IMR-90 (cell line): Measurements from ENCODE around the gene CSF1. TPM values are rescaled to one million over a fixed set of nuclear protein-coding genes. Genes with fewer than 3 reads are reported as not detected.

Experiments
- ATAC-seq: fragments of 200-7000 bp; cut with Tn5 transposase; 2 replicates; pipeline ENCODE4 v1.9.1; 2020; ENCODE audit warnings: low read depth, mild to moderate bottlenecking, moderate library complexity
- BruUV-seq: library from RNA; stranded (reverse); fragments of 400-500 nt; replicated peaks from 2 replicates; lab custom pipeline; 2021; lab: Mats Ljungman, UMichigan
- CTCF ChIA-PET: fragments of 300-600 bp; formaldehyde crosslinking; extraction: SDS; loops from one replicate; lab custom pipeline; 2021; ENCODE audit warnings: antibody characterized with exemption; lab: Yijun Ruan, JAX
- POLR2A ChIA-PET: fragments of 300-600 bp; sonication (Branson Sonifier 250); formaldehyde crosslinking; loops from one replicate; lab custom pipeline; 2022; ENCODE audit warnings: antibody characterized with exemption; ENCODE audit not compliant: unreplicated experiment; lab: Charles Lee
- DNase-seq: peaks from one replicate; pipeline ENCODE4 v3.0.0; 2013
- H2AFZ ChIP-seq: replicated peaks from 2 replicates; pipeline ENCODE3; 2013; ENCODE audit warnings: low read length, mild to moderate bottlenecking; ENCODE audit not compliant: poor library complexity
- H2AK5ac ChIP-seq: 2 replicates; pipeline ENCODE4 v1.6.1; 2013; ENCODE audit warnings: low read depth, low read length, inconsistent platforms
- H2AK9ac ChIP-seq: replicated peaks from 2 replicates; pipeline ENCODE3; 2013; ENCODE audit warnings: mild to moderate bottlenecking, low read depth, low read length, moderate library complexity; ENCODE audit not compliant: poor library complexity
- H2BK120ac ChIP-seq: 2 replicates; pipeline ENCODE4 v1.6.1; 2013; ENCODE audit warnings: low read depth, low read length, inconsistent platforms
- H2BK15ac ChIP-seq: 3 replicates; pipeline ENCODE4 v1.6.1; 2013; ENCODE audit warnings: low read depth, low read length, inconsistent platforms
- H2BK20ac ChIP-seq: 2 replicates; pipeline ENCODE4 v1.6.1; 2013; ENCODE audit warnings: low read depth, mild to moderate bottlenecking, inconsistent platforms, low read length, moderate library complexity
- H2BK5ac ChIP-seq: 2 replicates; pipeline ENCODE4 v1.6.1; 2013; ENCODE audit warnings: mild to moderate bottlenecking, low read depth, low read length, inconsistent platforms; ENCODE audit not compliant: poor library complexity, severe bottlenecking
- H3K14ac ChIP-seq: replicated peaks from 2 replicates; pipeline ENCODE4 v1.6.1; 2013; ENCODE audit warnings: low read depth, low read length, inconsistent platforms
- H3K18ac ChIP-seq: 2 replicates; pipeline ENCODE4 v1.6.1; 2013; ENCODE audit warnings: low read depth, low read length, control low read depth
- H3K23ac ChIP-seq: 2 replicates; pipeline ENCODE4 v1.6.1; 2013; ENCODE audit warnings: low read depth, low read length, inconsistent platforms
- H3K27ac ChIP-seq: 2 replicates; pipeline ENCODE4 v1.5.1; 2013; ENCODE audit warnings: mild to moderate bottlenecking, control low read depth, low read length; ENCODE audit not compliant: insufficient read depth
- H3K27me3 ChIP-seq: 2 replicates; pipeline ENCODE4 v1.6.1; 2013; ENCODE audit warnings: low read length; ENCODE audit not compliant: control insufficient read depth, insufficient read depth
- H3K36me3 ChIP-seq: 2 replicates; pipeline ENCODE4 v1.6.1; 2013; ENCODE audit warnings: low read length, mixed read lengths; ENCODE audit not compliant: control insufficient read depth, insufficient read depth
- H3K4ac ChIP-seq: 2 replicates; pipeline ENCODE4 v1.6.1; 2013; ENCODE audit warnings: low read depth, low read length, inconsistent platforms
- H3K4me1 ChIP-seq: 2 replicates; pipeline ENCODE4 v1.6.1; 2013; ENCODE audit warnings: low read length, mixed read lengths; ENCODE audit not compliant: control insufficient read depth, insufficient read depth
- H3K4me2 ChIP-seq: 2 replicates; pipeline ENCODE4 v1.6.1; 2013; ENCODE audit warnings: low read depth, mild to moderate bottlenecking, control low read depth, low read length, moderate library complexity
- H3K4me3 ChIP-seq: 2 replicates; pipeline ENCODE4 v1.5.1; 2013; ENCODE audit warnings: low read depth, mild to moderate bottlenecking, control low read depth, low read length, moderate library complexity; ENCODE audit not compliant: insufficient read depth
- H3K56ac ChIP-seq: 2 replicates; pipeline ENCODE4 v1.6.1; 2013; ENCODE audit warnings: low read length, inconsistent platforms; ENCODE audit not compliant: insufficient read depth; ENCODE audit errors: extremely low read depth
- H3K79me1 ChIP-seq, 2 experiments: 2 replicates each; pipeline ENCODE4 v1.6.1; 2013; ENCODE audit warnings: low read length in 2 of 2, inconsistent platforms in 1 of 2, low read depth in 1 of 2
- H3K9ac ChIP-seq: 2 replicates; pipeline ENCODE4 v1.6.1; 2013; ENCODE audit warnings: low read depth, low read length, control low read depth
- H3K9me1 ChIP-seq: 2 replicates; pipeline ENCODE4 v1.6.1; 2013; ENCODE audit warnings: low read length, inconsistent platforms; ENCODE audit not compliant: insufficient read depth
- H3K9me3 ChIP-seq: 2 replicates; pipeline ENCODE4 v1.6.1; 2013; ENCODE audit warnings: low read length; ENCODE audit not compliant: control insufficient read depth, insufficient read depth
- H4K20me1 ChIP-seq: 2 replicates; pipeline ENCODE4 v1.6.1; 2013; ENCODE audit warnings: low read length, inconsistent platforms; ENCODE audit not compliant: insufficient read depth
- H4K5ac ChIP-seq: 2 replicates; pipeline ENCODE4 v1.6.1; 2013; ENCODE audit warnings: mild to moderate bottlenecking, low read depth, low read length, control low read depth
- H4K8ac ChIP-seq, 2 experiments: 2 replicates each; pipeline ENCODE4 v1.6.1; 2013; ENCODE audit warnings: low read depth in 2 of 2, low read length in 2 of 2, control low read depth in 1 of 2, inconsistent platforms in 1 of 2
- H4K91ac ChIP-seq: 2 replicates; pipeline ENCODE4 v1.6.1; 2013; ENCODE audit warnings: low read depth, low read length, inconsistent platforms; ENCODE audit not compliant: insufficient read depth
- CEBPB ChIP-seq: IDR thresholded peaks from 2 replicates; pipeline ENCODE4 v1.6.1; 2012; ENCODE audit warnings: low read depth, low read length, improper control_type of control experiment
- CHD1 ChIP-seq: IDR thresholded peaks from 2 replicates; pipeline ENCODE4 v1.6.1; 2012; ENCODE audit warnings: low read depth, low read length, improper control_type of control experiment
- MAFK ChIP-seq: IDR thresholded peaks from 2 replicates; pipeline ENCODE4 v1.6.1; 2012; ENCODE audit warnings: low read depth, low read length, improper control_type of control experiment
- MAZ ChIP-seq: IDR thresholded peaks from 2 replicates; pipeline ENCODE4 v1.6.1; 2012; ENCODE audit warnings: low read depth, mild to moderate bottlenecking, low read length, improper control_type of control experiment, moderate library complexity, borderline replicate concordance
- POLR2A ChIP-seq: IDR thresholded peaks from 2 replicates; pipeline ENCODE4 v1.6.1; 2012; ENCODE audit warnings: mild to moderate bottlenecking, low read depth, low read length
- RAD21 ChIP-seq: IDR thresholded peaks from 2 replicates; pipeline ENCODE4 v1.6.1; 2012; ENCODE audit warnings: low read length, improper control_type of control experiment
- RCOR1 ChIP-seq: IDR thresholded peaks from 2 replicates; pipeline ENCODE4 v1.6.1; 2012; ENCODE audit warnings: mild to moderate bottlenecking, low read length, improper control_type of control experiment; ENCODE audit not compliant: insufficient replicate concordance
- RFX5 ChIP-seq: IDR thresholded peaks from 2 replicates; pipeline ENCODE4 v1.8.0; 2012; ENCODE audit warnings: low read depth, mild to moderate bottlenecking, low read length, moderate library complexity
- SMC3 ChIP-seq: fragments of 150-350 bp; IDR thresholded peaks from 2 replicates; pipeline ENCODE4 v1.6.1; 2016; ENCODE audit warnings: low read depth, mild to moderate bottlenecking, antibody characterized with exemption, low read length, moderate library complexity
- WGBS, 2 experiments: methylation state at CpG; one replicate each; pipeline versions ENCODE4 v1.1.5 to v1.1.7; 2013; ENCODE audit warnings: missing lambda C conversion rate in 2 of 2; ENCODE audit not compliant: insufficient read length in 1 of 2; ENCODE audit errors: extremely low coverage in 2 of 2; 5-methylcytosine and 5-hydroxymethylcytosine counted together
- dilution Hi-C: fragments of 300-500 bp; cut with HindIII; formaldehyde crosslinking; loops from one replicate; pipeline ENCODE4 v1.14.3; 2018; ENCODE audit warnings: low sequenced_read_pairs; ENCODE audit not compliant: unreplicated experiment
- in situ Hi-C: fragments of 300-500 bp; cut with MboI; formaldehyde crosslinking; loops from 3 replicates; pipeline ENCODE4 v1.14.3; 2019; ENCODE audit warnings: low sequenced_read_pairs, inconsistent platforms, mixed read lengths
- intact Hi-C: fragments of 100-400 bp; cut with micrococcal nuclease; formaldehyde crosslinking; loops from 2 replicates; pipeline ENCODE4 v1.10.0; 2022
- polyA plus RNA-seq, 3 experiments: library from polyadenylated mRNA; depleted of rRNA; stranded (reverse); fragments of >200 nt; gene quantifications; 2 replicates each; pipeline ENCODE4 v1.2.3, GENCODE V29; 2012; ENCODE audit warnings: low replicate concordance in 1 of 3
- total RNA-seq: library from RNA; depleted of rRNA; stranded (reverse); fragments of >200 nt; gene quantifications from 2 replicates; pipeline ENCODE4 v1.2.3, GENCODE V29; 2012
- TF ChIP-seq, protein P1 (sequence below): fragments of 150-350 bp; IDR thresholded peaks from 2 replicates; pipeline ENCODE4 v1.6.1; 2016; ENCODE audit warnings: low read depth, mild to moderate bottlenecking, low read length, moderate library complexity, borderline replicate concordance
- TF ChIP-seq, protein P2 (sequence below): fragments of 150-350 bp; IDR thresholded peaks from 2 replicates; pipeline ENCODE4 v1.6.1; 2017; ENCODE audit warnings: mild to moderate bottlenecking, antibody characterized with exemption, low read length, low read depth

The CSF1 gene
- total and polyA plus RNA-seq, 2 of the 4 experiments (the other 2 are of a cell fraction), result 14.3 to 22.0 TPM

GRCh38 chr1:109879881-109880525 is 30.6 kb upstream of the CSF1 start:
- no peak for DNase-seq
- BruUV-seq, result no TSS peak
- Histone ChIP-seq H3K79me1 (no peaks in the 10 kb centered on the region), H3K9me1 (peaks cover 14% of the 10 kb centered on the region), H3K56ac (no peak overlapping the region), H3K9me3 (no peaks in the 10 kb centered on the region), H4K91ac (peak overlapping the region; percentile 28; the same call in 1 of the 2 replicates), H3K4ac (peak overlapping the region; percentile 36; the same call in 1 of the 2 replicates), H3K4me3 (no peak overlapping the region), H3K4me1 (peaks cover 15% of the 10 kb centered on the region), H2AK9ac (peak overlapping the region; percentile 68), H3K4me2 (no peak overlapping the region), H2AK5ac (peak overlapping the region; percentile 70), H3K36me3 (no peaks in the 10 kb centered on the region), H2BK20ac (0 out of 2 replicates have a peak overlapping the region, but pooled peaks have one; percentile 20), H3K27ac (no peak overlapping the region), H3K27me3 (no peaks in the 10 kb centered on the region), H4K8ac (no peak overlapping the region), H2BK120ac (peak overlapping the region; percentile 8; the same call in 1 of the 2 replicates), H2AFZ (no peak overlapping the region), H4K5ac (no peak overlapping the region), H3K9ac (no peak overlapping the region), H3K18ac (no peak overlapping the region), H4K20me1 (no peaks in the 10 kb centered on the region), H2BK5ac (no peak overlapping the region), H2BK15ac (no peak overlapping the region), H3K23ac (no peak overlapping the region), H3K14ac (no peak overlapping the region)
- no peak for TF ChIP-seq RAD21
- TF ChIP-seq CHD1, result no peak
- no peak for TF ChIP-seq CEBPB
- no peak for TF ChIP-seq MAFK
- no peak for TF ChIP-seq RFX5
- TF ChIP-seq RCOR1, result no peak
- TF ChIP-seq POLR2A, result no peak
- no peak for TF ChIP-seq MAZ
- TF ChIP-seq, protein P1, sequence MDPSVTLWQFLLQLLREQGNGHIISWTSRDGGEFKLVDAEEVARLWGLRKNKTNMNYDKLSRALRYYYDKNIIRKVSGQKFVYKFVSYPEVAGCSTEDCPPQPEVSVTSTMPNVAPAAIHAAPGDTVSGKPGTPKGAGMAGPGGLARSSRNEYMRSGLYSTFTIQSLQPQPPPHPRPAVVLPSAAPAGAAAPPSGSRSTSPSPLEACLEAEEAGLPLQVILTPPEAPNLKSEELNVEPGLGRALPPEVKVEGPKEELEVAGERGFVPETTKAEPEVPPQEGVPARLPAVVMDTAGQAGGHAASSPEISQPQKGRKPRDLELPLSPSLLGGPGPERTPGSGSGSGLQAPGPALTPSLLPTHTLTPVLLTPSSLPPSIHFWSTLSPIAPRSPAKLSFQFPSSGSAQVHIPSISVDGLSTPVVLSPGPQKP, result no peak
- no peak for TF ChIP-seq SMC3
- TF ChIP-seq, protein P2, sequence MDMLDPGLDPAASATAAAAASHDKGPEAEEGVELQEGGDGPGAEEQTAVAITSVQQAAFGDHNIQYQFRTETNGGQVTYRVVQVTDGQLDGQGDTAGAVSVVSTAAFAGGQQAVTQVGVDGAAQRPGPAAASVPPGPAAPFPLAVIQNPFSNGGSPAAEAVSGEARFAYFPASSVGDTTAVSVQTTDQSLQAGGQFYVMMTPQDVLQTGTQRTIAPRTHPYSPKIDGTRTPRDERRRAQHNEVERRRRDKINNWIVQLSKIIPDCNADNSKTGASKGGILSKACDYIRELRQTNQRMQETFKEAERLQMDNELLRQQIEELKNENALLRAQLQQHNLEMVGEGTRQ, result no peak
- POLR2A ChIA-PET, result no interaction called here
- CTCF ChIA-PET, result no interaction called here
- dilution Hi-C loops (no loop called here), intact Hi-C loops (loop anchor here (5.0 kb wide), 1 partner anchor 53 kb away; no protein-coding TSS in a partner anchor), in situ Hi-C loops (no loop called here)
- no peak for ATAC-seq
- 97% methylated on average over 6 of the region's 10 CpGs; no CpG with 5 or more reads in 1 of the 2 experiments for WGBS, 2 experiments
